Right lobe of liver (tissue), 4 donors: ENCODE measurements around the gene MACF1.
"Not testable (repeated sequence)": the region's sequence is repeated elsewhere in the genome, so short reads cannot be mapped to it uniquely, and the experiment has no call there.

ENCODE experiments used
- POLR2A ChIP-seq: fragments of 450-650 bp; IDR thresholded peaks from one replicate; pipeline ENCODE4 v1.6.1; 2017; ENCODE audit warnings: antibody characterized with exemption, mild to moderate bottlenecking
- TF ChIP-seq, protein P1 (sequence below), 4 donors: fragments of 200-600 bp in 3 of 4; fragments of 450-650 bp in 1 of 4; IDR thresholded peaks; one replicate each; pipeline versions ENCODE4 v1.5.1 to v1.8.0; 2016 to 2022; ENCODE audit warnings: antibody characterized with exemption in 4 of 4, mild to moderate bottlenecking in 2 of 4
- donor health status: DM: no; HTN: no; CAD: no.
- donor health status: DM: no; HTN: no; CAD: no.
- donor health status: DM: no; HTN: yes; CAD: no.

DNA sequence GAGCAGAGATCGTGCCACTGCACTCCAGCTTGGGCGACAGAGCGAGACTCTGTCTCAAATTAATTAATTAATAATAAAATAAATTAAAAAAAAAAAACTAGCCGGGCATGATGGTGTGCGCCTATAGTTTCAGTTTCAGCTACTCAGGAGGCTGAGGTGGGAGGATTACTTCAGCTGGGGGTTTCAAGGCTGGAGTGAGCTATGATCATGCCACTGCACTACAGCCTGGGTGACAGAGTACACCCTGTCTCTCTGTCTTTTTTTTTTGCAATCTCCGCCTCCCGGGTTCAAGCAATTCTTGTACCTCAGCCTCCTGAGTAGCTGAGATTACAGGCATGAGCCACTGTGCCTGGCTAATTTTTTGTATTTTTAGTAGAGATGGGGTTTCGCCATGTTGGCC is 42.7 kb upstream of the MACF1 start:
- TF ChIP-seq, protein P1, sequence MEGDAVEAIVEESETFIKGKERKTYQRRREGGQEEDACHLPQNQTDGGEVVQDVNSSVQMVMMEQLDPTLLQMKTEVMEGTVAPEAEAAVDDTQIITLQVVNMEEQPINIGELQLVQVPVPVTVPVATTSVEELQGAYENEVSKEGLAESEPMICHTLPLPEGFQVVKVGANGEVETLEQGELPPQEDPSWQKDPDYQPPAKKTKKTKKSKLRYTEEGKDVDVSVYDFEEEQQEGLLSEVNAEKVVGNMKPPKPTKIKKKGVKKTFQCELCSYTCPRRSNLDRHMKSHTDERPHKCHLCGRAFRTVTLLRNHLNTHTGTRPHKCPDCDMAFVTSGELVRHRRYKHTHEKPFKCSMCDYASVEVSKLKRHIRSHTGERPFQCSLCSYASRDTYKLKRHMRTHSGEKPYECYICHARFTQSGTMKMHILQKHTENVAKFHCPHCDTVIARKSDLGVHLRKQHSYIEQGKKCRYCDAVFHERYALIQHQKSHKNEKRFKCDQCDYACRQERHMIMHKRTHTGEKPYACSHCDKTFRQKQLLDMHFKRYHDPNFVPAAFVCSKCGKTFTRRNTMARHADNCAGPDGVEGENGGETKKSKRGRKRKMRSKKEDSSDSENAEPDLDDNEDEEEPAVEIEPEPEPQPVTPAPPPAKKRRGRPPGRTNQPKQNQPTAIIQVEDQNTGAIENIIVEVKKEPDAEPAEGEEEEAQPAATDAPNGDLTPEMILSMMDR (IDR thresholded peaks at IDR 0.05) = not testable (repeated sequence)
- TF ChIP-seq POLR2A = not testable (repeated sequence)
